Measurements from ENCODE around the gene PLA2G15.
"Not testable (repeated sequence)": the region's sequence is repeated elsewhere in the genome, so short reads cannot be mapped to it uniquely, and the experiment has no call there.

The PLA2G15 gene

DNA sequence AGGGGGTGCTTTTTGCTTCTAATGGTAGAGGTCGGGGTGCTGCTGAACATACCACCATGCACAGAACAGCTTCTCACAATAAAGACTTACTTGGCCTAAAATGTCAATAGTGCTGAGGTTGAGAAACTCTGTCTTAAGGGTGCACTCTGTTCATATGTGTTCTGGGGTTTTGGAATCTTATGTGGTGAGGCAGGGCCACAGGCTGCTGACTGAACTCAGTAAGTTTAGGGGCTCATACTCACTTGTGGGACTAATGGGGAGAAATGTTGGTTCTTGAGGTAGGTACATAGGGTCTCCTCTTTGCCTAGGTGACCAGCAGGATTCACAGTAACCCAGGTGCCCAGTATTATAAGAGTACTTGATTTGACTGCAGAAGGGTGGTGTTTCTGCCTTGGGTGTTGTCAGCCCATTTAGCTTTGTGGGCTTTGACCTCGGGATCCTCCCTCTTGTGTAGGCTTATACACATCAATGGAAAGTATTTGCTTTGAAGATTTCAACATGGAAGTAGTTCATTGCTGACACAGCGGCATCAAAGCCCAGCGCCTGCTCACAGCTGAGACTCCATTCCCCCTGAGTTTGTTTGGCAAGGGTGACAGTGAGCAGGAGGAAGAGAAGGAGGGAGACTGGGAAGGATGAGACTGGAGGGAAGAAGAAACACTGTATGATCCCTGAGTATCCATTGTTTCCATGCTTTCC, 36.3 kb downstream of the PLA2G15 start:
- DNase-seq = no peak

DNA sequence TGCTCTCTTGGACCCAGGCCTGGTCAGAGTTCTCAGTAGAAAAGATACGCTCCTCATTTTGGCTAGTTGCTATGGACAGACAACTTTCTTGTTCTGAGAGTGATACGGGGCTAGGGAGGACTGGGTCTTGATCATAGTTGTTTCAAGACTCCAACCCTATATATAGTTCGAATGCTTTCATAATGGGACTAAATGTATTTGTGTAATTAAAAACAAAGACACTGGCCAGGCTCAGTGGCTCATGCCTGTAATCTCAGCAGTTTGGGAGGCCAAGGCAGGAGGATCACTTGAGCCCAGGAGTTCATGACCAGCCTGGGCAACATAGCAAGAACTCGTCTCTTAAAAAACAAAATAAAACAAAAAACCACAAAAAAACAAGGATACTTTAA, 36.9 kb downstream of the PLA2G15 start:
- no peak for DNase-seq

DNA sequence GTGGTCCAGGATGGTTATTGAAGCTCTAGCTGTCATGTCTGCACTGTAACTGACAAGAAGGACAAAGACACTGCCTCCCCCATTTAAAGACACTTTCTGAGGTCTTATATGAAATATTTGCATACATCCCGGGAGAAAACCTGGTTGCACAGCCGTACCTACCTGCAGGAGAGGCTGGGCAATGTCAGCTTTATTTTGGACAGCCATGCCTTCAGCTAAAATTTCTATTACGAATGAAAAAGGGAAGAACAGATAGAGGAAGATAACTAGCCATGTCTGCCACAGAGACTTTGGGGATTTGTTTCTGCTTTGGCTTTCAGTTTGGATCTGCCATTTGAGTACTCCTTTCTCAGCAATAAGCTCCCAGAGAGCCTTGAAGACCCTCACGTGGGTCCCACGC, 38.2 kb downstream of the PLA2G15 start:
- DNase-seq = no peak

DNA sequence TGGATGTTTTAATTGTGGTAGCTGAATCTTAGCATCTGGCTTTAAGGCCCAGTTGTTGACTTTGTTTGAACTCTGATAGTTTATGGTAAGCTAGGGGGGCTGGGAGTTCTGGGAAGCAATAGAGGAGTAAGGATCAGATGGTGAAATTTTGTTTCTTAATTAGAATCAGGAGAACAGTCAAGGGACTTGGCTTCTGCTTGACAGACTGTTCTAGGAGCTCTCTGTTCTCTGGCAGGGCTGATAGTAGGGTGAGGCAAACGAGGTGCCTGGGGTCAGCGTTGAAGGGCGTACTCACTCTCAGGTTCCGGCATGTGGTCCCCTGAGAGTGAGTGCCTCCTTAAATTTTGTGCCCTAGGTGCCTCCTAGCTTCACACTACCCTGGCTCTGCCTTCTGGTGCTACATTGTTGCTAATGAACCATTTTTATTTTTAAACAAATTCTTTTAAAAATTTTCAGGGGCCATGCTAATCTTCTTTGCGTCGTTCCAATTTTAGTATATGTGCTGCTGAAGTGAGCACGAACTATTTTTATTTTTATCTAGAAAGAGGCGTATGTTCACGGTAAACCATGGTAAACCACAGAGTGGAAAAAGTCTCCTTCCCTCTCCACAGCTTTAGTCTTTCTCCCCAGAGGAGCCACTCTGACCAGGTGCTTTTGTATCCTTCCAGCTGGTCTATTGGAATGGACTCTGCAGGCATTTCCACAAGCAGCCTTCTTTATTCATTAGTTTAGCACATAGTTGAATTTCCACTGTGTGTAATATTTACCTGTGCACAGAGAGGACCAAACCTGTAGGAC, 38.8 kb downstream of the PLA2G15 start:
- no peak for DNase-seq

DNA sequence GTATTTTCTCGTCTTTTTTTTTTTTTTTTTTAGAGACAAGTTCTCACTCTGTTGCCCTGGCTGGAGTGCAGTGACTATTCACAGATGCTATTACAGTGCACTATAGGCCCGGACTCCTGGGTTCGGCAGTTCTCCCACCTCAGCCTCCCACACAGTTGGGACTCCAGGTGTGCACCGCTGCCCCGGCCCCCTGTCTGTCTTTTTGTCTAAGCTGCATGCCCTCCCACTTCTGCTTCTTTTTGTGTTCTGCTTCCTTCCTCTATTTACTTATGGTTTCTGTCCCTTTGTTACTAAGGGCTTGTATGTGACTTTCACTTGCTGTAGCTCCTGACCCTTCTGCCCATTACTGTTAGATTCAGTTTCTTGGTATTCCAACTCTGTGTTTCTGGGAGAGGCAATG, 39.7 kb downstream of the PLA2G15 start:
- DNase-seq = no peak

DNA sequence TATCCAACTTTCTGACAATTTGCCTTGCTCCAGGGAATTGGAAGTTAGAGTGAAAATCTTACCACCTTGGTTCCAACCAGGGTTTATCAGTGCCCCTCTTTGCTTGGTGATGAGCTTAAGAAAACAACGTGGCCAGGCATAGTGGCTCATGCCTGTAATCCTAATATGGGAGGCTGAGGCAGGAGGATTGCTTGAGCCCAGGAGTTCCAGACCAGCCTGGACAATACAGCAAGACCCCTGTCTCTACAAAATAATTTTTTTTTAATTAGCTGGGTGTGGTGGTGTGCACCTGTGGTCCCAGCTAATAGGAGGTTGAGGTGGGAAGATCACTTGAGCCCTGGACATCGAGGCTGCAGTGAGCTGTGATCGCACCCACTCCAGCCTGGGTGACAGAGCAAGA, 40.5 kb downstream of the PLA2G15 start:
- no peak for DNase-seq

DNA sequence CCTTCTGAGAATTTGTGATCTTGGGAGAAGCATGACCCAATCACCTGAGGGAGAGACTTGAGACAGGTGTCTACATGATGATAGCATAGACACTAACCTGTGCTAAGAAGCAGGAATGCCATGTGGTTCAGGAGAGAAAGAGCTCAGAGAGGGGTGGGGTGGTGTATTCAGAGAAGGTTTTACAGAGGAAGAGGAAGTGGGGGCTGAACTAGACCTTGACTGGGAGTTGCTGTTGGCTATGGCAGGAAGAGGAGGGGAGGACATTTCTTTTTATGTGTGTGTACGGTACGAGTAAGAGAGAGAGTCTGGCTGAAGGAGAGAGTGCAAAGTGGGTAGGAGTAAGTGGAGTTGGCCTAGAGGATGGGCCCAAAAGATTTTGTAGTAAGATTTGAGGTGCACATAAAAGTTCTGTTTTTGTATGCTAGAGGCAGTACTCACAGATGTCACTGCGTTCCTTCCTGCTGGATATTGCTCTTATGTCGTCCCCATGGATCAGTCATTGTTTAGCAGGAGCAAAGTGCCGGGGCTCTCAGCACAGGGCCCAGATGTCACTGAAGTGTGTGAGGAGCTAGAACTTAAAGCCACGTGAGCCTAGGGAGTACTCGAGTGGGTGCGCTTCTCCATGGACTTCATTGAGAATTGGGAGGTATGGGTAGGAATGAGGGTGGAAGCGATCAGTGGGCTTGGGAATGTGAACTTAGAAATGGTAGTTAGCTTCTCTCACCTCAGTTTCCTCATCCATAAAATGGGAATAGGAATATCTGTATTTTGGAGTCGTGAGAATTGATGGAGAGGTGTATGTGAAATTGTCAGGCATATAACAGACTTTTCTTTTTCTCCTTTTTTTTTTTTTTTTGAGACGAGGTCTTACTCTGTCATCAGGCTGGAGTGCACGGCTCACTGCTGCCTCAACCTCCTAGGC, 41.2 kb downstream of the PLA2G15 start:
- DNase-seq = no peak

DNA sequence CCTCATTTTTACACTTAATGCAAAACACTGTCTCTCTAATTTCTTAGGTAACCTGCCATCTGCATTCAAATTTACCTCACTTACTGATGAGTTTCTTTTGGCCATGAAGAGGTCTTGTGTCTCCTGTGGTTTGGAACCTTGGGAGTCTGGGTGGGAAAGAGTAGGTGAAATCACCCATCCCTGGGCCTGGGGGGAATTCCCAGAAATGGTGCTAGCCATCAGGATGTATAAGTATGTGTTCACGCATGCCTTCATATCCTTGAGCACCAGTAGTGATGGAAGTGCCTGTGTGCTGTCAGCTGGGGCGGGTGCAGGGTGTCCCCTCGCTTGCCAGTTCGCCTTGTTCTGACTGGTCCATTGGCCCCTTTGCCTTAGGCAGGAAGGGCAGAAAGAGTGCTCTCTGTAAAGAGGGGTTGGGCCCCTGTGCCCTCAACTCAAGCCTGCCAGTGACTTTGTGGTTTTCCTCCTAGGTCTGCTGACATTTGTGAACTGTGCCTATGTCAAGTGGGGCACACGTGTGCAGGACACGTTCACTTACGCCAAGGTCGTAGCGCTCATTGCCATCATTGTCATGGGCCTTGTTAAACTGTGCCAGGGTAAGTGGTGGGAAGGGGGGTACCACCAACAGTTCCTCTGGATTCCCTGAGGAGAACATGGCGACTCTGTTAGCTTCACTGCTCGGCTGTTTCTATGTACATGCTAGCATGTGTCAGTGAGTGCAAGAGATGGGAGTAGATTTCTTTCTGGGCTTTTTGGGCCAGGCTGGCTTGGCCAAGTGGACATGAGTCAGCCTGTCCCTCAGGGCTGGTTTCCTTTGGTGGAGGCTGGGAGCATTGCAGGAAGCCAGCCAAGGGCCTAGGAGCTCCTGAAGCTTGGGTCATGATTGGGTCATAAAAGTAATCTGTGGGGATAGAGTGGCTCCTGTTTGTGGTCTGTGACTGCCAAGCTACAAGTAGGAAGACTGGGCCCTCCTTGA, 42.4 kb downstream of the PLA2G15 start:
- no peak for DNase-seq

DNA sequence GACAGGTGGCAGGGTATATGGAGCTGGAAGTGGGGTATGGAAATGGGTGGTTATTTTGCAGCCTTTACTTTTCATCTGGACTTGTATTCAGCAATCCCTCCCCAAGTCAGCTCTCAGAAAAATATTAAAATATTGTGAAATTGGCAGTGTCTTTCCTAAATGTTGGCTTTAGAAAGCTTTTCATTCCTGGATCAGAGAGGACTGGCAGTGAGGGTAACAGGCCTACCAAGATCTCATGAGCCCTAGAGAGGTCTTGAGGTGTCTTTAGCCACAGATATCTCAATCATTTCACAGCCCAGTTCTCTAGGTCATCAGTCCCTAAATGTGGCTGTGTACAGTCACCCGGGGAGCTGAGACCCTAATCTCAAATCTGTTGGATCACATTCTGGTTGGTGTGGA, 43.1 kb downstream of the PLA2G15 start:
- DNase-seq = no peak

DNA sequence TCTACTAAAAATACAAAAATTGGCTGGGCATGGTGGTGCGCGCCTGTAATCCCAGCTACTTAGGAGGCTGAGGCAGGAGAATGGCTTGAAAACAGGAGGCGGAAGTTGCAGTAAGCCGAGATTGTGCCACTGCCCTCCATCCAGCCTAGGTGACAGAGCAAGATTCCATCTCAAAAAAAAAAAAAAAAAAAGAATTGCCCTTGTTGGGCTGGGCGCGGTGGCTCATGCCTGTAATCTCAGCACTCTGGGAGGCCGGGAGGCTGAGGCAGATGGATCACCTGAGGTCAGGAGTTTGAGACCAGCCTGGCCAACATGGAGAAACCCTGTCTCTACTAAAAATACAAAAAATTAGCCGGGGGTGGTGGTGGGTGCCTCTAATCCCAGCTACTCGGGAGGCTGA, 43.6 kb downstream of the PLA2G15 start:
- DNase-seq = not testable (repeated sequence)

DNA sequence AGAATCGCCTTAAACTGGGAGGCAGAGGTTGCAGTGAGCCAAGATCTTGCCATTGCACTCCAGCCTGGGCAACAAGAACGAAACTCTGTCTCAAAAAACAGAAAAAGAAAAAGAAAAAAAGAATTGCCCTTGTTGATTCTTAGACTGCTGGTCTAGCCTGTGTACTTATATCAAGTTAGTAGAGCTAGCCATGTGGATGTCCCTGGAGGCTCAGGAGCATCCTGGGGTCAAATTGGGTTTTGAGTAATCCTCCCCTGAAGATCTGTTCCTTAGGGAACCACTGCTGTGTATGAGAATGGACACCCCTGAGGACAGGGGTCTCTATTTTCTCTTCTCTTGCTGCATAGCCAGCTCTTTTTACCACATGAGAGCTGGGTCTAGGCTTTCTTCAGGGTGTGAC, 44.0 kb downstream of the PLA2G15 start:
- DNase-seq = no peak

DNA sequence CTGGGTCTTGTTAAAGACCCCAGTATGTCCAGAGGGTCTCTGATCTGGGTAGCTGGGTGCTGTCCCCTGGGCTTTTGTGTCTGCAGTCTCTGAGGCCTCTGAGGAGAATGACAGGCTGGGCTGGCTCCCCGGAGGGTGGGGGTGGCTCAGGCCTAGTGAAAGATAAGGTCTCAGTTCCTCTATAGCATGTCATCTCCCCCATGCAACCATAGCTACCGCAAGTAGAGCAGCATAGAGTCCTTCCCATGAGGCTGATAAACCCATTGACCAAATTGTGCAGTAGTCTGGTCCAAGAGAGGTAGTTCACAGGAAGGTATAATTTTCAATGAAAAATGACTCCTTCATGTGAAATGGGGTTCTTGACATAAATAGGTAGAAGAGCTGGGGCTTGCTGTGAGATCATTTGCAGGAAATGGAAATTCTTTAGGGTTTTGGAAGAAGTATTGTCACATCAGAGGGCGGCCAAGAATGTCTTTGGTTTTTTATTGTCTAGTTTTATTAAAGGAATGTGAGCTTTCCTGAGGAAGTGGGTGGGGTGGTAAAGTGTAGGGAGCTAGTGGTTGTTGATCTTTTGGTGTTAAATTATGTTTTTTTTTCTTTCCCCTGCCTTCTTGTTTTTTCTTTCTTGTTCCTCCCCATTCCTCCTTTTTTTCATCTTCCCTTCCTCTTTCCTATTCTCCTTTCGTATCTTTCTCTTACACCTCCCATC, 44.6 kb downstream of the PLA2G15 start:
- no peak for DNase-seq

DNA sequence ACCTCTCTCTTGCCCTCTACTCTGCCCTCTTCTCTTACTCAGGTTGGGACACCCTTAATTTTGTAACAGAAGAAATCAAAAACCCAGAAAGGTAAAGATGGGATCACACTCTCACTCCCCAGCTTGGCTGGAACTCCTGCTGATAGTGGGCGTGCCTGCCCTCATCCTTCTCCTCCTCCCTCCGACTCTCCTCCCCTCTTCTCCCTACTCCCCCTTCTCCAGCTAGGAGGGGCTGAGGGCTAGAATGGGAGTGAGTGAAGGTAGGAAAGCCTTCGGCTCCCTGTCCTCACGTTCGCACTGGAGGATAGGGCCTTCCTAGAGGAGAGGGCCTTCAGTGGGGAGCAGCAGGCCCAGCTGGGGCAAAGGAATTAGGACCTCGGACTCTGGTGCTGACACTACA, 45.3 kb downstream of the PLA2G15 start:
- no peak for DNase-seq

DNA sequence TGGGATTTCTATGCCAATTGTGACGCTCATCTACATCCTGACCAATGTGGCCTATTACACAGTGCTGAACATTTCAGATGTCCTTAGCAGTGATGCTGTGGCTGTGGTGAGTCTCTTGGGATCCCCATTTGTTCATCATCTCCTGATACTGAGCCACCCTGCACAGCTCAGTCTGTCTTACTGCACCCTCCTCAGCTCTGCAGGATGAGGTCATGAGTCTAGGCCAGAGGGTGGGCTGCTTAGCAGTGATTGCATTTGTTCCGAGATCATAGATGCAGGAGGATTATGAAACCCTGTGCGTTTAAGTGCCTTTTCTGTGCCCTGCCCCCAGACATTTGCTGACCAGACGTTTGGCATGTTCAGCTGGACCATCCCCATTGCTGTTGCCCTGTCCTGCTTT, 46.1 kb downstream of the PLA2G15 start:
- DNase-seq = no peak

DNA sequence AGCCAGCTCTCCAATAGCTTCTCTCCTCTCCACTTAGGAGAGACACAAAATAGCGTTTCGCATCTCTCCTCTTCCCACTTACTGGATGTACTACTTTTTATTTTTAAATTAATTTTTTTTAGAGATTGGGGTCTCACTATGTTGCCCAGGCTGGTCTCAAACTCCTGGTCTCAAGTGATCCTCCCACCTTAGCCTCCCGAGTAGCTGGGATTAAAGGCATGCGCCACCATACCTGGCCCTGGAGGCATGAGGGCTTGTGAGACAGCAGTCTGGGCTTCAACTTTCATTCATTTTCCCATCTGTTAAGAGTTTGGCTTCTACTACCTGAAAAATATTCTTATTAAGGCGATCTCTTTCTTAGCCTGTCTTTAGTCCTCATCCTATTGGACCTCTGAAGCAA, 47.3 kb downstream of the PLA2G15 start:
- DNase-seq = no peak

DNA sequence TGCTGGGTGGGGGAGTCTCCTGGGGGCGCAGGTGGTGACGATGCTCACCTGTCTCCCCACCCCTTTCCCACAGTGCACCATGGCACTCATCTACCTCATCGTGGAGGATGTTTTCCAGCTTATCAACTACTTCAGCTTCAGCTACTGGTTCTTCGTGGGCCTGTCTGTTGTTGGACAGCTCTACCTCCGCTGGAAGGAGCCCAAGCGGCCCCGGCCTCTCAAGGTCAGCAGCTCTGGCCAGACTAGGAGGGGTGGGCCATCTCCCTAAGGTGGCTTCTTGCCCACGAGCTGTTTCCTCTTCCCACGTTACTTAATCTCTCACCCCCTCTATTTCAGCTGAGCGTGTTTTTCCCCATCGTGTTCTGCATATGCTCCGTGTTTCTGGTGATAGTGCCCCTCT, 51.1 kb downstream of the PLA2G15 start:
- DNase-seq = no peak

DNA sequence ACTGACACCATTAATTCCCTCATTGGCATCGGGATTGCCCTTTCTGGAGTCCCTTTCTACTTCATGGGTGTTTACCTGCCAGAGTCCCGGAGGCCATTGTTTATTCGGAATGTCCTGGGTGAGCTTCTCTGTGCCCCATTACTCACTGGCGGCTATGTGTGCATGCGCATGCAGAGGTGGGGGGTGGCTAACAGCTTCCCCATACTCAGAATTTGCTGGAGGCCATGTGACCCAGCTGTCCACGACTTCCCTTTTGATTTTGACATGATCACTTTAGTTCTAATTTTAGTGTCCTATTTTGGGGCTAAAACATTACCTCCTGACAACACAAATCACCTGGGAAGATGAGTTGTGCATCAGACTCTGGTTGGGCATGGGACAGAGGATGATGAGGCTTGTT, 51.5 kb downstream of the PLA2G15 start:
- no peak for DNase-seq

DNA sequence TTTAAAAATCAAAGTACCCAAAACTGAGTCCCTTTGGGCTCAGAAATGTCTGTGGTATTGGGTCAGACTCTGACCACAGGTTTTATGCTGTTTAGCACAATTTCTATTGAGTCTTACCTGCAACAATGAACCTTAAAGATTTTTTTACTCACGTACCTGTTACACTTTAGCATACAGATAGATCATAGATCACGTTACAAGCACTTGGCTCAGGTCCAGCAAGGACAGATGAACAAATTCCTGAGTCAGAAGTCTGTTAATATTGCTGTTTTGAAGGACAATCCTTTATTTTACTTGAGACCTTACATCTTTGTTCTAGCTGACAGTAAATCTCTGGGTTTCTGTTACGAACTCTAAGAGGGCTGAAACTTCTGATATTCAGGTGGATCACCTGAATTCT, 52.7 kb downstream of the PLA2G15 start:
- no peak for DNase-seq

DNA sequence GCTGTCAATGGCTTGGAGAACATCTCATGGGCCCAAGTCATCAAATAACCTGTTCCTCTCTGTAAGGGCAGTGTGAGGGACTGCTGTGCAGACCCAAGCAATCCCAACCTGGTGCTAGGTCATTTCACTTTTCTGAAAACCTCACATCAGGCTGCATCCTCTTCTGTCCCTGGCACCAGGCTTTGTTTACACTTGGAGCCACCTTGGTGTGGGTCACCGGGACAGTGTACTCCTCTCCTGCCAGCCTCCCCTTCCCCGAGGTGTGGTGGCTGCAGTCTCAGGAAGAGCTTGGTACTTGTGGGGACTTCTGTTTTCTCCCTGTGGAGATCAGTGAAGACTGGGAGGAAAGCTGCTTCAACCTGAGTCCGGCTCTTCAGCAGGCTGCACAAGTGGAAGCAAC, 53.1 kb downstream of the PLA2G15 start:
- no peak for DNase-seq

DNA sequence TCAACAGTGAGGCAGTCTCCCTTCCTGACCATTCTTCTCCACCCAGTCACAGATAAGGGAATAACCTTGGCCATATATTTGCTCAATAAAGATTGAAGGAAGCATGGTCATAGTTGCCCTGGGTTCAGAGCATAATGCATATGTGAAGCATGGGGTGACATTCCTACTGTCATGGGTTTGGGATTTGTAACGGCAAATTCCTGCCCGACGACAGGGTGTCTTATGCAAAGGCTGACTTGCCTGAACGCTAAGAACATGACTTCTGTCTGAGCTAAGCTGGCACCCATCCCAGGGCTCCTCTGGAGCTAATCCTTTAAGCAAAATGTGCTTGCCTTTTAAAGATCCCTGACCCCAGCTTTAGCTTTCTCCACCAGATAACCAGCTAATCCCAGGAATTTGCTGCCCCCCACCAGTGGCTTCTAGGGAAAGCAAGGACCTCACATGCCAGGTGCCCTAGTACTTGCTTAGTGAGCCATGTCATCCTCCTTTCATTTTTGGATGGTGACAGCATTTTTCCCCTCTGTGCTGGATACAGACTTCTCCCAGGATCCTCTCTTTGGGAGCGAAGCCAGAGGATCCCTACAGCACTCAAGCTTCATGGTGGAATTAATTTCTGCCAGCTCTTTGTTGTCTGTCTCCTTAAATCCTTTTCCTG, 53.9 kb downstream of the PLA2G15 start:
- no peak for DNase-seq
